DOHH2 (cell line): ENCODE results near the gene LRRC71.

Experiments
- H3F3A ChIP-seq: fragments of 200-600 bp; sonication (generic), shearing (Covaris generic); 2 replicates; pipeline ENCODE4 v1.6.0; 2016; ENCODE audit warnings: antibody characterized with exemption, mild to moderate bottlenecking; ENCODE audit not compliant: control insufficient read depth, insufficient read depth
- H3K27ac ChIP-seq: fragments of 200-600 bp; sonication (generic); 2 replicates; pipeline ENCODE4 v1.5.1; 2014; ENCODE audit warnings: low read depth, mild to moderate bottlenecking, low read length, moderate library complexity
- H3K27me3 ChIP-seq: fragments of 200-600 bp; sonication (generic); 2 replicates; pipeline ENCODE4 v1.6.1; 2014; ENCODE audit warnings: mild to moderate bottlenecking, low read length, mixed read lengths; ENCODE audit not compliant: control insufficient read depth
- H3K36me3 ChIP-seq: fragments of 200-600 bp; sonication (generic); 2 replicates; pipeline ENCODE4 v1.6.1; 2014; ENCODE audit warnings: mild to moderate bottlenecking, low read length, moderate library complexity, mixed read lengths; ENCODE audit not compliant: control insufficient read depth
- H3K4me1 ChIP-seq: fragments of 200-600 bp; sonication (generic); 2 replicates; pipeline ENCODE4 v1.6.1; 2014; ENCODE audit warnings: mild to moderate bottlenecking, low read length, mixed read lengths; ENCODE audit not compliant: control insufficient read depth
- H3K4me2 ChIP-seq: fragments of 200-600 bp; sonication (generic); 2 replicates; pipeline ENCODE4 v1.6.0; 2014; ENCODE audit warnings: mild to moderate bottlenecking, low read length, moderate library complexity
- H3K4me3 ChIP-seq: fragments of 200-600 bp; sonication (generic); 2 replicates; pipeline ENCODE4 v1.5.1; 2014; ENCODE audit warnings: mild to moderate bottlenecking, low read length, mixed read lengths
- H3K79me2 ChIP-seq: fragments of 200-600 bp; sonication (generic); 2 replicates; pipeline ENCODE4 v1.6.1; 2014; ENCODE audit warnings: mild to moderate bottlenecking, low read length, mixed read lengths; ENCODE audit not compliant: control insufficient read depth
- H3K9me2 ChIP-seq: fragments of 200-600 bp; sonication (generic); replicated peaks from 2 replicates; pipeline ENCODE4 v1.6.1; 2014; ENCODE audit warnings: mild to moderate bottlenecking, low read length, mixed read lengths; ENCODE audit not compliant: control insufficient read depth
- H3K9me3 ChIP-seq: fragments of 200-600 bp; sonication (generic); 2 replicates; pipeline ENCODE4 v1.6.1; 2014; ENCODE audit warnings: antibody characterized with exemption, low read length, mixed read lengths; ENCODE audit not compliant: control insufficient read depth, insufficient read depth
- H4K20me1 ChIP-seq: fragments of 200-600 bp; sonication (generic); 2 replicates; pipeline ENCODE4 v1.6.0; 2014; ENCODE audit warnings: low read depth, mild to moderate bottlenecking, antibody characterized with exemption, low read length, moderate library complexity; ENCODE audit not compliant: control insufficient read depth, insufficient read depth
- CTCF ChIP-seq: fragments of 200-600 bp; sonication (generic); IDR thresholded peaks from one replicate; pipeline ENCODE4 v1.5.1; 2014; ENCODE audit warnings: antibody characterized with exemption, mild to moderate bottlenecking, low read depth, low read length; ENCODE audit not compliant: poor library complexity, severe bottlenecking
- EZH2phosphoT487 ChIP-seq: fragments of 200-600 bp; sonication (generic); IDR thresholded peaks from 2 replicates; pipeline ENCODE4 v1.6.1; 2017; ENCODE audit warnings: borderline replicate concordance, mild to moderate bottlenecking, antibody characterized with exemption, low read length, moderate library complexity, mixed read lengths

The LRRC71 gene

DNA sequence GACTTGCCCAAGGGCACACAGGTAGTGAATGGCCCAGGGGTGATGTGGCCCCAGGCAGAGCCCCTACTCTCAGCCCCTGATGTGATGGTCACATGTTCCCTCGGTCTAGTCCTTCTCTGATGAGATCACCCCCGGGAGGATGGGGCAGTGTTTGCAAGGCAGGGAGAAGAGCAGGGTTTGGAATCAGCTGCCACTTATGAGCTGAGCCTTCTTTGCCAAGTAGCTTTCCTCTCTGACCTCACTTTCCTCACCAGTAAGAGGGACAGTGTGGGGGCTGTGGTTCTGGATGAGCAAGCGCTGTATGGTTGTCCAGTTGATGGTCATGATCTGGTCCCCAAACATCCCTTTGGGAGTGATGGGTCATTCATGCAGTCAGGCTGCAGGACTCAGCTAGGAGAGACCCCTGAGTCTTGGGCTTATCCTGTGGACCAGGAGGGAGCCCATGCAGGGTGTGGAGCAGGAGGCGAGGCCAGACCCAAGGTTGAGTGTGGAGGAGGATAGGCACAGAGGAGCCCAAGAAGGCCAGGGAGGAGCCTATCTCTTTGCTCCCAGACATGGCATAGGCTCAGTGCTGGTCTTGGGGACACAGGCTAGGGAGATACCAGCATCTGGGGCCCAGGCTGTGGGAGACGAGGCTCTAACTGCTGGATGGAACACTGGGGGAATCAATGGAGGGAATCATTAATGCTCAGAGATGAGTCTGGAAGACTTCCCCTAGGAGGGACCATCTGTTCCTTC lies 42.8 kb upstream of the LRRC71 start:
- Histone ChIP-seq H3K27me3 (no peaks in the 10 kb centered on the region), H4K20me1 (no peaks in the 10 kb centered on the region), H3K9me3 (no peaks in the 10 kb centered on the region), H3K27ac (no peak overlapping the region), H3K4me2 (no peak overlapping the region), H3K9me2 (no peaks in the 10 kb centered on the region), H3K79me2 (no peaks in the 10 kb centered on the region), H3F3A (no peaks in the 10 kb centered on the region), H3K36me3 (no peaks in the 10 kb centered on the region), H3K4me1 (no peaks in the 10 kb centered on the region), H3K4me3 (no peak overlapping the region)
- TF ChIP-seq CTCF (no peak), EZH2phosphoT487 (no peak)

DNA sequence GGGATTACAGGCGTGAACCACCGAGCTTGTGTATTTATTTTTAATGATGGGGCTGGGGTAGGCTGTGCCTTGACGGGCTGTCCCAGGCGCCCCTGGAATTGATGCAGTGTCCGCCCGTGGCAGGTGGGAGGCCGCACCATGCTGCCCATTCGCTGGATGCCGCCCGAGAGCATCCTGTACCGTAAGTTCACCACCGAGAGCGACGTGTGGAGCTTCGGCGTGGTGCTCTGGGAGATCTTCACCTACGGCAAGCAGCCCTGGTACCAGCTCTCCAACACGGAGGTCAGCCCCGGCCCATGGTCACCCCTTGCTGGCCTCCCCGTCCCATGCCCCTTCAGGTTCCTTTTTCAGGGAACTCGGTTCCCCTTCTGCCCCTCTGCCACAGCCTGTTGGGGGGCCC lies 40.6 kb upstream of the LRRC71 start:
- no peaks in the 10 kb centered on the region for H3K4me1 ChIP-seq
- no peaks in the 10 kb centered on the region for H3K36me3 ChIP-seq
- H3K27me3 ChIP-seq: peaks cover 12% of the 10 kb centered on the region
- no peaks in the 10 kb centered on the region for H3K9me3 ChIP-seq
- no peak overlapping the region for H3K4me3 ChIP-seq
- H3K4me2 ChIP-seq: no peak overlapping the region
- no peaks in the 10 kb centered on the region for H3K79me2 ChIP-seq
- no peaks in the 10 kb centered on the region for H4K20me1 ChIP-seq
- H3K27ac ChIP-seq: no peak overlapping the region
- no peaks in the 10 kb centered on the region for H3K9me2 ChIP-seq
- no peaks in the 10 kb centered on the region for H3F3A ChIP-seq
- TF ChIP-seq EZH2phosphoT487 (no peak), CTCF (no peak)

GRCh38 chr1:156880473-156880872 lies 40.0 kb upstream of the LRRC71 start:
- H4K20me1 ChIP-seq: no peaks in the 10 kb centered on the region
- TF ChIP-seq EZH2phosphoT487 (no peak), CTCF (no peak)
- H3K4me2 ChIP-seq: no peak overlapping the region
- no peaks in the 10 kb centered on the region for H3K36me3 ChIP-seq
- H3F3A ChIP-seq: no peaks in the 10 kb centered on the region
- no peaks in the 10 kb centered on the region for H3K9me3 ChIP-seq
- H3K9me2 ChIP-seq: no peaks in the 10 kb centered on the region
- H3K27ac ChIP-seq: no peak overlapping the region
- no peaks in the 10 kb centered on the region for H3K79me2 ChIP-seq
- no peak overlapping the region for H3K4me3 ChIP-seq
- H3K4me1 ChIP-seq: no peaks in the 10 kb centered on the region
- H3K27me3 ChIP-seq: peaks cover 18% of the 10 kb centered on the region
